B cell (primary cell): Measurements from ENCODE around the gene JMJD8. TPM values are rescaled to one million over a fixed set of nuclear protein-coding genes. Genes with fewer than 3 reads are reported as not detected.

Experiments used
- ATAC-seq: fragments of 200-7000 bp; cut with Tn5 transposase; one replicate; pipeline ENCODE4 v1.10.0; 2021; ENCODE audit warnings: low read depth, mild to moderate bottlenecking, moderate number of reproducible peaks, moderate library complexity
- CTCF ChIA-PET: fragments of 350-600 bp; sonication (Branson Sonifier 250); formaldehyde crosslinking; loops from one replicate; lab custom pipeline; 2021; ENCODE audit warnings: antibody characterized with exemption, inconsistent platforms; lab: Charles Lee
- POLR2A ChIA-PET: fragments of 350-600 bp; sonication (Branson Sonifier 250); formaldehyde crosslinking; loops from one replicate; lab custom pipeline; 2021; ENCODE audit warnings: antibody characterized with exemption; lab: Charles Lee
- DNase-seq: peaks from one replicate; pipeline ENCODE4 v3.0.0; 2013
- H2AFZ ChIP-seq: 2 replicates; pipeline ENCODE4 v1.6.1; 2012; ENCODE audit warnings: mild to moderate bottlenecking, low read depth, low read length; ENCODE audit not compliant: insufficient read depth, poor library complexity, severe bottlenecking
- H3K27ac ChIP-seq, 2 donors: 1 replicate in 1 of 2; 2 replicates in 1 of 2; pipeline ENCODE4 v1.5.1; 2012 to 2013; ENCODE audit warnings: low read length in 2 of 2, mild to moderate bottlenecking in 2 of 2, moderate library complexity in 1 of 2
- H3K27me3 ChIP-seq, 4 experiments: fragments of 200-600 bp in 1 of 4; sonication (generic) in 1 of 4; replicated peaks in 1 of 4; 1 replicate in 2 of 4; 2 replicates in 2 of 4; pipeline versions ENCODE4 v1.6.1 to v1.7.0; 2013 to 2016; ENCODE audit warnings: low read length in 3 of 4, mild to moderate bottlenecking in 2 of 4, mixed read lengths in 1 of 4, moderate library complexity in 1 of 4; ENCODE audit not compliant: insufficient read depth in 4 of 4, control insufficient read depth in 3 of 4; ENCODE audit errors: control extremely low read depth in 1 of 4
- H3K36me3 ChIP-seq, 2 experiments: replicated peaks in 1 of 2; 1 replicate in 1 of 2; 2 replicates in 1 of 2; pipeline versions ENCODE4 v1.6.1 to v1.7.1; 2013; ENCODE audit warnings: low read length in 1 of 2; ENCODE audit not compliant: insufficient read depth in 2 of 2, control insufficient read depth in 1 of 2; ENCODE audit errors: control extremely low read depth in 1 of 2, extremely low read depth in 1 of 2
- H3K4me1 ChIP-seq, 2 donors: fragments of 200-600 bp in 1 of 2; sonication (generic) in 1 of 2; 1 replicate in 1 of 2; 2 replicates in 1 of 2; pipeline versions ENCODE4 v1.5.1 to v1.6.1; 2013 to 2017; ENCODE audit warnings: low read length in 2 of 2; ENCODE audit not compliant: control insufficient read depth in 2 of 2, insufficient read depth in 2 of 2
- H3K4me2 ChIP-seq: replicated peaks from 2 replicates; pipeline ENCODE3; 2012; ENCODE audit warnings: mild to moderate bottlenecking, low read depth, low read length; ENCODE audit not compliant: poor library complexity, severe bottlenecking
- H3K4me3 ChIP-seq, 5 experiments: fragments of 200-600 bp in 1 of 5; sonication (generic) in 1 of 5; 1 replicate in 3 of 5; 2 replicates in 2 of 5; pipeline versions ENCODE4 v1.5.1 to v1.7.0; 2011 to 2016; ENCODE audit warnings: low read length in 4 of 5, mild to moderate bottlenecking in 4 of 5, low read depth in 2 of 5, control low read depth in 1 of 5, moderate library complexity in 1 of 5; ENCODE audit not compliant: insufficient read depth in 1 of 5; ENCODE audit errors: control extremely low read depth in 1 of 5, extremely low read depth in 1 of 5
- H3K79me2 ChIP-seq: fragments of 200-600 bp; sonication (generic); one replicate; pipeline ENCODE4 v1.6.0; 2016; ENCODE audit warnings: low read length; ENCODE audit not compliant: control insufficient read depth, insufficient read depth
- H3K9ac ChIP-seq: fragments of 200-600 bp; sonication (generic); 2 replicates; pipeline ENCODE4 v1.6.1; 2017; ENCODE audit warnings: mild to moderate bottlenecking, low read length, moderate library complexity
- H3K9me3 ChIP-seq, 3 donors: one replicate each; pipeline versions ENCODE4 v1.6.1 to v1.7.1; 2013; ENCODE audit warnings: low read length in 2 of 3; ENCODE audit not compliant: control insufficient read depth in 2 of 3, insufficient read depth in 1 of 3; ENCODE audit errors: control extremely low read depth in 1 of 3
- H4K20me1 ChIP-seq: 2 replicates; pipeline ENCODE4 v1.6.0; 2012; ENCODE audit warnings: mild to moderate bottlenecking, low read length; ENCODE audit not compliant: insufficient read depth, control insufficient read depth, poor library complexity, severe bottlenecking
- H3K27ac Mint-ChIP-seq: one replicate; pipeline ENCODE4 v1.8.0; 2021; ENCODE audit warnings: mixed read lengths
- H3K27me3 Mint-ChIP-seq: one replicate; pipeline ENCODE4 v1.8.0; 2021; ENCODE audit warnings: mixed read lengths
- H3K4me1 Mint-ChIP-seq: one replicate; pipeline ENCODE4 v1.8.0; 2021; ENCODE audit warnings: mixed read lengths
- H3K4me3 Mint-ChIP-seq: one replicate; pipeline ENCODE4 v1.8.0; 2021; ENCODE audit warnings: mixed read lengths
- H3K9me3 Mint-ChIP-seq: one replicate; pipeline ENCODE4 v1.8.0; 2022; ENCODE audit warnings: mixed read lengths; ENCODE audit not compliant: insufficient read depth
- CTCF ChIP-seq: fragments of 200-600 bp; IDR thresholded peaks from one replicate; pipeline ENCODE4 v1.8.0; 2022; ENCODE audit warnings: antibody characterized with exemption, mild to moderate bottlenecking
- EZH2 ChIP-seq: IDR thresholded peaks from 2 replicates; pipeline ENCODE4 v1.6.1; 2012; ENCODE audit warnings: borderline replicate concordance, low read depth, mild to moderate bottlenecking, moderate library complexity, low read length; ENCODE audit not compliant: insufficient read depth, poor library complexity, severe bottlenecking
- WGBS: methylation state at CpG from one replicate; pipeline ENCODE4 v1.1.5; 2013; ENCODE audit warnings: missing lambda C conversion rate; ENCODE audit not compliant: insufficient coverage; 5-methylcytosine and 5-hydroxymethylcytosine counted together
- intact Hi-C: fragments of 100-400 bp; cut with micrococcal nuclease; formaldehyde crosslinking; loops from one replicate; pipeline ENCODE4 v1.10.0; 2022
- polyA plus RNA-seq: library from polyadenylated mRNA; depleted of rRNA; stranded (reverse); fragments of >200 nt; gene quantifications from 2 replicates; pipeline ENCODE4 v1.2.3, GENCODE V29; 2012
- total RNA-seq, 2 donors: library from RNA; stranded (reverse); fragments of 120-200 nt in 1 of 2; gene quantifications; 1 replicate in 1 of 2; 2 replicates in 1 of 2; pipeline versions ENCODE4 v1.2.3 to v1.2.4, GENCODE V29; 2013 to 2022

Gene JMJD8
- total and polyA plus RNA-seq, 2 donors (not counting 1 experiment from before 2014, with no cell fraction given) = 46.3 to 69.3 TPM

- peak overlapping the region; percentile 53 to 80 (median 75) for H3K4me3 ChIP-seq
- intact Hi-C loops = no loop called here
- no peak for TF ChIP-seq CTCF
- no peak for TF ChIP-seq EZH2
- H3K27ac ChIP-seq = peak overlapping the region; percentile 63 to 91
- peaks cover 22% of the 10 kb centered on the region for H3K79me2 ChIP-seq
- H2AFZ ChIP-seq = peak overlapping the region; percentile 88
- peak overlapping the region; percentile 99 for H3K4me2 ChIP-seq
- H3K9me3 ChIP-seq = peaks cover 0 to 20% (median 0%) of the 10 kb centered on the region in 3 donors
- DNase-seq (no peak), ATAC-seq (no peak)
- Mint-ChIP-seq H3K9me3 (no peaks in the 10 kb centered on the region), H3K4me1 (peaks cover 24% of the 10 kb centered on the region), H3K4me3 (peak overlapping the region; percentile 93), H3K27ac (peak overlapping the region; percentile 92), H3K27me3 (peaks cover 5% of the 10 kb centered on the region)
- peaks cover 0 to 17% (median 4%) of the 10 kb centered on the region in 4 experiments for H3K27me3 ChIP-seq
- peaks cover 26 to 31% of the 10 kb centered on the region in 2 donors for H3K4me1 ChIP-seq
- peaks cover 0 to 11% of the 10 kb centered on the region in 2 experiments for H3K36me3 ChIP-seq
- peak overlapping the region; percentile 96 for H3K9ac ChIP-seq
- POLR2A ChIA-PET = interaction anchor here (1.1 to 1.3 kb wide), 3 partner anchors 9 to 32 kb away, joined by 3 to 6 read pairs (median 4); partner anchors contain the start of genes ANTKMT and STUB1
- CTCF ChIA-PET = interaction anchor here (0.8 to 1.6 kb wide), 3 partner anchors 9 to 1315 kb away, joined by 3 to 7 read pairs (median 3); partner anchors contain the start of gene STUB1
- 87% methylated on average over 26 of the region's 26 CpGs for WGBS
- H4K20me1 ChIP-seq = peaks cover 4% of the 10 kb centered on the region
Measured at GRCh38 chr16:689175-689897, 5.2 kb upstream of the JMJD8 start.

GRCh38 chr16:687499-687898 is 3.4 kb upstream of the JMJD8 start:
- ChIA-PET CTCF (no interaction called here), POLR2A (interaction anchor here (0.6 kb wide), 1 partner anchor 12 kb away, joined by 8 read pairs; no protein-coding TSS in a partner anchor)
- DNase-seq = no peak
- WGBS = 93% methylated on average over 19 of the region's 19 CpGs
- TF ChIP-seq EZH2 (no peak), CTCF (no peak)
- Histone ChIP-seq H3K36me3 (peaks cover 0 to 18% of the 10 kb centered on the region in 2 experiments), H3K9me3 (peaks cover 0 to 11% (median 0%) of the 10 kb centered on the region in 3 donors), H3K27ac (no peak overlapping the region), H3K4me1 (peaks cover 25 to 41% of the 10 kb centered on the region in 2 donors), H3K27me3 (peaks cover 0 to 4% (median 0%) of the 10 kb centered on the region in 4 experiments), H3K79me2 (peaks cover 32% of the 10 kb centered on the region), H4K20me1 (peaks cover 16% of the 10 kb centered on the region), H3K4me3 (no peak overlapping the region), H3K4me2 (no peak overlapping the region), H3K9ac (no peak overlapping the region), H2AFZ (no peak overlapping the region)
- H3K27ac Mint-ChIP-seq = no peak overlapping the region
- intact Hi-C loops = no loop called here
- ATAC-seq = no peak
- H3K27me3 Mint-ChIP-seq = peaks cover 1% of the 10 kb centered on the region
- H3K4me1 Mint-ChIP-seq = peaks cover 28% of the 10 kb centered on the region
- H3K9me3 Mint-ChIP-seq = no peaks in the 10 kb centered on the region
- H3K4me3 Mint-ChIP-seq = peak overlapping the region; percentile 23
